MCF 10A (cell line): Measurements from ENCODE around the gene CORO7. TPM values are rescaled to one million over a fixed set of nuclear protein-coding genes. Genes with fewer than 3 reads are reported as not detected.

Experiments
- BruUV-seq: library from RNA; stranded (reverse); fragments of 400-500 nt; replicated peaks from 2 replicates; lab custom pipeline; 2021; lab: Mats Ljungman, UMichigan
- CTCF ChIA-PET: fragments of 300-600 bp; sonication (Branson Sonifier 250); formaldehyde crosslinking; extraction: SDS; loops from one replicate; lab custom pipeline; 2021; ENCODE audit warnings: antibody characterized with exemption, inconsistent platforms; lab: Yijun Ruan, JAX
- POLR2A ChIA-PET: fragments of 300-600, 350-650 bp; sonication (Branson Sonifier 250); formaldehyde crosslinking; extraction: SDS; loops from one replicate; lab custom pipeline; 2020; ENCODE audit warnings: antibody characterized with exemption, inconsistent platforms; lab: Yijun Ruan, JAX
- DNase-seq: peaks from one replicate; pipeline ENCODE4 v3.0.0-alpha.2; 2018; ENCODE audit not compliant: unreplicated experiment
- H3K27ac Mint-ChIP-seq: one replicate; pipeline ENCODE4 v1.8.0; 2022; ENCODE audit warnings: mild to moderate bottlenecking, low read depth, mixed read lengths; ENCODE audit not compliant: unreplicated experiment
- H3K27me3 Mint-ChIP-seq: one replicate; pipeline ENCODE4 v1.8.0; 2022; ENCODE audit warnings: mixed read lengths; ENCODE audit not compliant: insufficient read depth, unreplicated experiment
- H3K36me3 Mint-ChIP-seq: one replicate; pipeline ENCODE4 v1.8.0; 2022; ENCODE audit warnings: mild to moderate bottlenecking, moderate library complexity, mixed read lengths; ENCODE audit not compliant: insufficient read depth, unreplicated experiment
- H3K4me1 Mint-ChIP-seq: one replicate; pipeline ENCODE4 v1.8.0; 2022; ENCODE audit warnings: mixed read lengths; ENCODE audit not compliant: insufficient read depth, unreplicated experiment
- H3K4me3 Mint-ChIP-seq: one replicate; pipeline ENCODE4 v1.8.0; 2022; ENCODE audit warnings: mild to moderate bottlenecking, moderate library complexity, mixed read lengths; ENCODE audit not compliant: unreplicated experiment
- H3K9me3 Mint-ChIP-seq: one replicate; pipeline ENCODE4 v1.8.0; 2022; ENCODE audit warnings: mixed read lengths; ENCODE audit not compliant: unreplicated experiment
- CTCF ChIP-seq: fragments of 200-600 bp; IDR thresholded peaks from one replicate; pipeline ENCODE4 v1.8.0; 2022; ENCODE audit warnings: antibody characterized with exemption, mild to moderate bottlenecking; ENCODE audit not compliant: unreplicated experiment
- intact Hi-C: fragments of 100-400 bp; cut with micrococcal nuclease; formaldehyde crosslinking; loops from 2 replicates; pipeline ENCODE4 v1.14.1; 2022
- total RNA-seq: library from RNA; stranded (reverse); gene quantifications from 2 replicates; pipeline ENCODE4 v1.2.3, GENCODE V29; 2022

Gene CORO7
- total RNA-seq, 1 experiment from 2014 or later = 20.3 TPM

GRCh38 chr16:4452674-4453073 is 36.3 kb upstream of the CORO7 start:
- no TSS peak for BruUV-seq
- ChIA-PET CTCF (no interaction called here), POLR2A (interaction anchor here (0.7 to 1.3 kb wide), 2 partner anchors 12 to 47 kb away, joined by 3 read pairs; no protein-coding TSS in a partner anchor)
- no peak overlapping the region for H3K4me3 Mint-ChIP-seq
- H3K27ac Mint-ChIP-seq = no peak overlapping the region
- H3K9me3 Mint-ChIP-seq = no peaks in the 10 kb centered on the region
- no peak for TF ChIP-seq CTCF
- intact Hi-C loops = no loop called here
- DNase-seq = no peak
- H3K36me3 Mint-ChIP-seq = peaks cover 96% of the 10 kb centered on the region
- no peaks in the 10 kb centered on the region for H3K27me3 Mint-ChIP-seq
- H3K4me1 Mint-ChIP-seq = no peaks in the 10 kb centered on the region

- TF ChIP-seq CTCF = no peak
- CTCF ChIA-PET = interaction anchor here (0.6 to 1.1 kb wide), 2 partner anchors 11 to 343 kb away, joined by 4 to 6 read pairs; no protein-coding TSS in a partner anchor
Observed at GRCh38 chr16:4450931-4451519, 34.6 kb upstream of the CORO7 start.

GRCh38 chr16:4450430-4450829 is 34.0 kb upstream of the CORO7 start:
- Mint-ChIP-seq H3K27me3 (no peaks in the 10 kb centered on the region), H3K4me3 (no peak overlapping the region), H3K9me3 (no peaks in the 10 kb centered on the region), H3K36me3 (peaks cover 97% of the 10 kb centered on the region), H3K27ac (no peak overlapping the region), H3K4me1 (no peaks in the 10 kb centered on the region)
- ChIA-PET CTCF (interaction anchor here (0.6 to 1.1 kb wide), 3 partner anchors 11 to 343 kb away, joined by 4 to 6 read pairs (median 4); no protein-coding TSS in a partner anchor), POLR2A (interaction anchor here (1.1 to 1.9 kb wide), 3 partner anchors 9 to 24 kb away, joined by 3 to 6 read pairs (median 4); partner anchors contain the start of gene NMRAL1)
- intact Hi-C loops = no loop called here
- TF ChIP-seq CTCF = no peak
- DNase-seq = no peak
- no TSS peak for BruUV-seq

More at GRCh38 chr16:4450931-4451519, 34.6 kb upstream of the CORO7 start:
- Mint-ChIP-seq H3K9me3 (no peaks in the 10 kb centered on the region), H3K4me3 (no peak overlapping the region), H3K36me3 (peaks cover 97% of the 10 kb centered on the region), H3K27ac (no peak overlapping the region), H3K27me3 (no peaks in the 10 kb centered on the region), H3K4me1 (no peaks in the 10 kb centered on the region)
- POLR2A ChIA-PET = interaction anchor here (1.1 to 1.9 kb wide), 2 partner anchors 8 to 10 kb away, joined by 3 to 6 read pairs; no protein-coding TSS in a partner anchor
- intact Hi-C loops = no loop called here
- DNase-seq = no peak
- BruUV-seq = no TSS peak

GRCh38 chr16:4443986-4444385 is 27.6 kb upstream of the CORO7 start:
- H3K36me3 Mint-ChIP-seq = peaks cover 99% of the 10 kb centered on the region
- CTCF ChIA-PET = interaction anchor here (0.6 to 1.1 kb wide), 2 partner anchors 8 to 85 kb away, joined by 3 read pairs; no protein-coding TSS in a partner anchor
- H3K9me3 Mint-ChIP-seq = no peaks in the 10 kb centered on the region
- intact Hi-C loops = no loop called here
- no peak for DNase-seq
- H3K4me3 Mint-ChIP-seq = no peak overlapping the region
- no peaks in the 10 kb centered on the region for H3K4me1 Mint-ChIP-seq
- H3K27ac Mint-ChIP-seq = no peak overlapping the region
- BruUV-seq = no TSS peak
- no peak for TF ChIP-seq CTCF
- POLR2A ChIA-PET = no interaction called here
- no peaks in the 10 kb centered on the region for H3K27me3 Mint-ChIP-seq
